SU-DHL-6 (cell line): ENCODE results near the gene MRPL51.
A peak's percentile ranks its signal among the peaks of the same experiment; 100 is the strongest.

Experiments used
- H2AFZ ChIP-seq: fragments of 200-600 bp; sonication (generic); 2 replicates; pipeline ENCODE4 v1.6.1; 2014; ENCODE audit warnings: low read depth, mild to moderate bottlenecking, moderate library complexity, mixed read lengths, antibody characterized with exemption, low read length; ENCODE audit not compliant: severe bottlenecking
- H3F3A ChIP-seq: fragments of 200-600 bp; shearing (Covaris generic); 2 replicates; pipeline ENCODE4 v1.6.0; 2016; ENCODE audit warnings: antibody characterized with exemption, mild to moderate bottlenecking; ENCODE audit not compliant: insufficient read depth
- H3K27ac ChIP-seq: fragments of 200-600 bp; sonication (generic); 2 replicates; pipeline ENCODE4 v1.5.1; 2016; ENCODE audit warnings: low read depth, mild to moderate bottlenecking, low read length, moderate library complexity, mixed read lengths
- H3K27me3 ChIP-seq: fragments of 200-600 bp; sonication (generic), shearing (Covaris generic); 2 replicates; pipeline ENCODE4 v1.6.0; 2014; ENCODE audit warnings: mild to moderate bottlenecking, low read length
- H3K36me3 ChIP-seq: fragments of 200-600 bp; sonication (generic); 2 replicates; pipeline ENCODE4 v1.6.1; 2014; ENCODE audit warnings: mild to moderate bottlenecking, low read length, mixed read lengths
- H3K4me2 ChIP-seq: fragments of 300-600, 200-600 bp; shearing (Covaris generic), sonication (generic); 2 replicates; pipeline ENCODE4 v1.6.0; 2014; ENCODE audit warnings: low read length, low read depth, mild to moderate bottlenecking; ENCODE audit not compliant: poor library complexity, severe bottlenecking
- H3K4me3 ChIP-seq: fragments of 200-600 bp; sonication (generic); 2 replicates; pipeline ENCODE4 v1.5.1; 2014; ENCODE audit warnings: antibody characterized with exemption, low read length, mild to moderate bottlenecking, mixed read lengths; ENCODE audit not compliant: insufficient read depth, poor library complexity, severe bottlenecking
- H3K79me2 ChIP-seq: fragments of 200-600 bp; sonication (generic); 2 replicates; pipeline ENCODE4 v1.6.1; 2014; ENCODE audit warnings: mild to moderate bottlenecking, low read length, moderate library complexity; ENCODE audit not compliant: insufficient read depth
- H3K9ac ChIP-seq: fragments of 200-600 bp; sonication (generic); 2 replicates; pipeline ENCODE4 v1.7.0; 2014; ENCODE audit warnings: mild to moderate bottlenecking, low read length
- H3K9me2 ChIP-seq: fragments of 200-600 bp; sonication (generic); replicated peaks from 2 replicates; pipeline ENCODE4 v1.6.1; 2014; ENCODE audit warnings: low read length; ENCODE audit not compliant: insufficient read depth
- H3K9me3 ChIP-seq: fragments of 200-600 bp; sonication (generic); 2 replicates; pipeline ENCODE4 v1.6.1; 2014; ENCODE audit warnings: low read length, mixed read lengths; ENCODE audit not compliant: insufficient read depth
- H4K20me1 ChIP-seq: fragments of 200-600 bp; sonication (generic); 2 replicates; pipeline ENCODE4 v1.6.1; 2014; ENCODE audit warnings: low read depth, mild to moderate bottlenecking, antibody characterized with exemption, low read length, moderate library complexity, mixed read lengths
- EZH2phosphoT487 ChIP-seq: fragments of 200-600 bp; sonication (generic), shearing (Covaris generic); conservative IDR thresholded peaks from 2 replicates; pipeline ENCODE4 v1.6.1; 2018; ENCODE audit warnings: mild to moderate bottlenecking, antibody characterized with exemption, low read length, moderate library complexity, mixed read lengths
- TF ChIP-seq, protein P1 (sequence below): fragments of 200-600 bp; sonication (generic); IDR thresholded peaks from one replicate; pipeline ENCODE4 v1.5.1; 2017; ENCODE audit warnings: antibody characterized with exemption, mild to moderate bottlenecking, low read length, moderate library complexity; ENCODE audit not compliant: insufficient read depth, poor library complexity, severe bottlenecking

The MRPL51 gene

DNA sequence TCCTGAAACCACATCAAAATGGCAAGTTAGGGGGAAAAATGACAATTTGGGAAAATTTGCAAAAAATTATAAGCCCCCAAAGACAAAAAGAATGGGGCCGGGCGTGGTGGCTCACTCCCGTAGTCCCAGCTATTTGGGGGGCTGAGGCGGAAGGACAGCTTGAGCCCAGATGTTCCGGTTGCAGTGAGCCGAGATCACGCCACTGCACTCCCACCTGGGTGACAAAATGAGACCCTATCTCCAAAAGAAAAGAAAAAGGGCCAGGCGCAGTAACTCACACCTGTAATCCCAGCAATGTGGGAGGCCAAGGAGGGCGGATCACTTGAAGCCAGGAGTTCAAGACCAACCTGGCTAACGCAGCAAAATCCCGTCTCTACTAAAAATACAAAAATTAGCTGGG is 20.6 kb downstream of the MRPL51 start:
- peaks cover 7% of the 10 kb centered on the region; the same call in 1 of the 2 replicates for H3F3A ChIP-seq
- H3K9me3 ChIP-seq, result no peaks in the 10 kb centered on the region
- no peaks in the 10 kb centered on the region; the same call in 1 of the 2 replicates for H4K20me1 ChIP-seq
- no peak overlapping the region for H3K27ac ChIP-seq
- TF ChIP-seq EZH2phosphoT487, result no peak
- TF ChIP-seq, protein P1, sequence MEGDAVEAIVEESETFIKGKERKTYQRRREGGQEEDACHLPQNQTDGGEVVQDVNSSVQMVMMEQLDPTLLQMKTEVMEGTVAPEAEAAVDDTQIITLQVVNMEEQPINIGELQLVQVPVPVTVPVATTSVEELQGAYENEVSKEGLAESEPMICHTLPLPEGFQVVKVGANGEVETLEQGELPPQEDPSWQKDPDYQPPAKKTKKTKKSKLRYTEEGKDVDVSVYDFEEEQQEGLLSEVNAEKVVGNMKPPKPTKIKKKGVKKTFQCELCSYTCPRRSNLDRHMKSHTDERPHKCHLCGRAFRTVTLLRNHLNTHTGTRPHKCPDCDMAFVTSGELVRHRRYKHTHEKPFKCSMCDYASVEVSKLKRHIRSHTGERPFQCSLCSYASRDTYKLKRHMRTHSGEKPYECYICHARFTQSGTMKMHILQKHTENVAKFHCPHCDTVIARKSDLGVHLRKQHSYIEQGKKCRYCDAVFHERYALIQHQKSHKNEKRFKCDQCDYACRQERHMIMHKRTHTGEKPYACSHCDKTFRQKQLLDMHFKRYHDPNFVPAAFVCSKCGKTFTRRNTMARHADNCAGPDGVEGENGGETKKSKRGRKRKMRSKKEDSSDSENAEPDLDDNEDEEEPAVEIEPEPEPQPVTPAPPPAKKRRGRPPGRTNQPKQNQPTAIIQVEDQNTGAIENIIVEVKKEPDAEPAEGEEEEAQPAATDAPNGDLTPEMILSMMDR, result no peak
- H3K4me2 ChIP-seq, result no peak overlapping the region
- H3K9ac ChIP-seq, result no peak overlapping the region
- no peak overlapping the region for H3K4me3 ChIP-seq
- H3K79me2 ChIP-seq, result peaks cover 29% of the 10 kb centered on the region
- H3K9me2 ChIP-seq, result no peaks in the 10 kb centered on the region
- peaks cover 3% of the 10 kb centered on the region for H3K36me3 ChIP-seq
- no peak overlapping the region for H2AFZ ChIP-seq
- no peaks in the 10 kb centered on the region for H3K27me3 ChIP-seq

DNA sequence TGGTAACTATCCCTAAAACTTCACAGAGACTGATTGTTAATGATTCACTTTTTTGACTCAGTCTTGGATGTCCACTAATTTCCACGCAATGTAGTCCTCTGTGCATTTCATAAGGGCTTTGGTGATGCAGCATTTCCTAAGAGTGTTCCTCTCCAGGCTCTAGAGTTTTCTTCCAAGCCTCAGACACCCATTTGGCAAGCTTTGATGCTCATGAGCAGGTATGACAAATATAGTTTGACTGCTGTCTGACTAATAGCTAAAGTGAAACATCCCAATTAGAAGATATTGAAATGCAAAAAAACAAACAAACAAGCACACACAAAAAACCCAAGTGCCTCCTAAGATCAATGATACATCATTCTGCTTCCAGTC is 21.1 kb downstream of the MRPL51 start:
- Histone ChIP-seq H3K27me3 (no peaks in the 10 kb centered on the region), H3K9ac (no peak overlapping the region), H2AFZ (no peak overlapping the region), H3K4me2 (no peak overlapping the region), H3K36me3 (peaks cover 3% of the 10 kb centered on the region), H3K9me3 (no peaks in the 10 kb centered on the region), H3K4me3 (no peak overlapping the region), H3F3A (peaks cover 7% of the 10 kb centered on the region; the same call in 1 of the 2 replicates), H3K27ac (no peak overlapping the region), H3K79me2 (peaks cover 32% of the 10 kb centered on the region), H4K20me1 (no peaks in the 10 kb centered on the region; the same call in 1 of the 2 replicates), H3K9me2 (no peaks in the 10 kb centered on the region)
- no peak for TF ChIP-seq EZH2phosphoT487
- TF ChIP-seq, protein P1, result no peak

- TF ChIP-seq, protein P1, result no peak
- no peak for TF ChIP-seq EZH2phosphoT487
- H3F3A ChIP-seq, result peaks cover 17% of the 10 kb centered on the region
- no peaks in the 10 kb centered on the region; the same call in 1 of the 2 replicates for H4K20me1 ChIP-seq
- H2AFZ ChIP-seq, result peak within 1 kb of the TSS; percentile 72
- H3K79me2 ChIP-seq, result peaks cover 45% of the 10 kb centered on the region
- H3K4me3 ChIP-seq, result peak within 1 kb of the TSS; percentile 80
- H3K36me3 ChIP-seq, result peaks cover 3% of the 10 kb centered on the region
- no peaks in the 10 kb centered on the region for H3K27me3 ChIP-seq
- H3K9me2 ChIP-seq, result no peaks in the 10 kb centered on the region
- H3K9ac ChIP-seq, result peak within 1 kb of the TSS; percentile 91
- peak within 1 kb of the TSS; percentile 88 for H3K4me2 ChIP-seq
- peak within 1 kb of the TSS; percentile 75 for H3K27ac ChIP-seq
- no peaks in the 10 kb centered on the region for H3K9me3 ChIP-seq
These were observed 22.5 kb downstream of the MRPL51 start, which contains the start of gene VAMP1 for GRCh38 chr12:6470375-6471163. VAMP1 (minus strand) TSS chr12:6470677; CDS start chr12:6470531, 146 bp downstream.
